Activated effector memory CD4-positive, alpha-beta T cell treated with Interleukin-2 at 50 U/mL for 16 hours (primary cell): ENCODE measurements around the gene DNAH12.

ENCODE experiments used
- DNase-seq: peaks from one replicate; pipeline ENCODE4 v3.0.0-alpha.2; 2020

DNAH12 gene, protein sequence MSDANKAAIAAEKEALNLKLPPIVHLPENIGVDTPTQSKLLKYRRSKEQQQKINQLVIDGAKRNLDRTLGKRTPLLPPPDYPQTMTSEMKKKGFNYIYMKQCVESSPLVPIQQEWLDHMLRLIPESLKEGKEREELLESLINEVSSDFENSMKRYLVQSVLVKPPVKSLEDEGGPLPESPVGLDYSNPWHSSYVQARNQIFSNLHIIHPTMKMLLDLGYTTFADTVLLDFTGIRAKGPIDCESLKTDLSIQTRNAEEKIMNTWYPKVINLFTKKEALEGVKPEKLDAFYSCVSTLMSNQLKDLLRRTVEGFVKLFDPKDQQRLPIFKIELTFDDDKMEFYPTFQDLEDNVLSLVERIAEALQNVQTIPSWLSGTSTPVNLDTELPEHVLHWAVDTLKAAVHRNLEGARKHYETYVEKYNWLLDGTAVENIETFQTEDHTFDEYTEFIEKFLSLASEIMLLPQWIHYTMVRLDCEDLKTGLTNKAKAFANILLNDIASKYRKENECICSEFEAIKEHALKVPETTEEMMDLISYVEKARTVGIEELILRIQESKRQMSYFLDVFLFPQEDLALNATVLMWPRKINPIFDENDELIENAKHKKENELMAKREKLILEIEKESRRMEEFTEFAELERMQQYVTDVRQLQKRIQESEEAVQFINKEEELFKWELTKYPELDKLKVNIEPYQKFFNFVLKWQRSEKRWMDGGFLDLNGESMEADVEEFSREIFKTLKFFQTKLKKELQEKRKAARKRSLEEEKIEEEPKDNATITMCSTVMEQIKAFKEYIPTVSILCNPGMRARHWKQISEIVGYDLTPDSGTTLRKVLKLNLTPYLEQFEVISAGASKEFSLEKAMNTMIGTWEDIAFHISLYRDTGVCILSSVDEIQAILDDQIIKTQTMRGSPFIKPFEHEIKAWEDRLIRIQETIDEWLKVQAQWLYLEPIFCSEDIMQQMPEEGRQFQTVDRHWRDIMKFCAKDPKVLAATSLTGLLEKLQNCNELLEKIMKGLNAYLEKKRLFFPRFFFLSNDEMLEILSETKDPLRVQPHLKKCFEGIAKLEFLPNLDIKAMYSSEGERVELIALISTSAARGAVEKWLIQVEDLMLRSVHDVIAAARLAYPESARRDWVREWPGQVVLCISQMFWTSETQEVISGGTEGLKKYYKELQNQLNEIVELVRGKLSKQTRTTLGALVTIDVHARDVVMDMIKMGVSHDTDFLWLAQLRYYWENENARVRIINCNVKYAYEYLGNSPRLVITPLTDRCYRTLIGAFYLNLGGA (N-terminal part only)

DNA sequence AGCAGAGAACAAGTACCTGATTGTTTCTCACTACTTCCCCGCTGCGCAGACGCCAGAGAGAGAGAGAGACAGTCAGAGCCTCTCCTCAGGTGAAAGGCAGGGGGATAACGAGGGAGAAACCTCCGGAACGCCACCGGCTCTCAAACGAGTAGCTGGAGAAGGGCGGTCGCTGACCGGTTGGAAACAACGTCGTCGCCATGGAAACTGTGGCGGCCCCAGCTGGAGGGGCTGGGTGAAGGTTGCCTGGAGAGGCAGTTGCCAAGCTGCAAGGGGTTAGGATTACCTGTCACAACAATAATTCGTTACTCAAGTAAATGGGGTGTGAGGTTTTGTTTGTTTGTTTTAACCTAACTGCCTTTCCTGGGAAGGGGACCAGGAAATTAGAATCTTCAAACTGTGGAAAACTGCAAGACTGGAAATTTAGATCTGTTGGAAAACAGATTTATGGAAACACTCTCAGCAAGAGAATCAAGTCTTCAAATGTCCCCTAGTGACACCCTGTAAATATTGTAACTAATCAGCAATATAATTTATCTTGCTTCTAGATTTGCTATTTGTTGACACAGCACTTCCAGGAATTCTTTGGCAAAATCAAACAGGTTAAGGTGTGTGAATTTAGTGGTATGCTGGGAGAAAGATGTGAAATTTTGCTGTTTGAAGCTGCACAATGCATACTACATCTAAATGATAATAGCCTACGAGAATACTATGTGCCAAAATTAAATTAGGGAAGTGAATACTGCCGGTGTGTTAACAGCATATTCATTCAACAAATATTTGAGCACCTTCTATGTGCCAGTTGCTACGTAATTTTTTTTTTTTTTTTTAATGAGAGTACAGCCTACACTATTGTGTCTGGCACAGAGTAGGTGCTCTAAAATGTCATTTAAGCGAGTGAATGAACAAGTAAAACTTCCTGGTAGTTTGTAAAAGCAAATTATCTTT is at the start of gene DNAH12:
Gene DNAH12 (minus strand): TSS at position 164 of the 945 bp plus-strand sequence. CDS start 1,474 bp downstream, outside the sequence.
- no peak for DNase-seq

DNA sequence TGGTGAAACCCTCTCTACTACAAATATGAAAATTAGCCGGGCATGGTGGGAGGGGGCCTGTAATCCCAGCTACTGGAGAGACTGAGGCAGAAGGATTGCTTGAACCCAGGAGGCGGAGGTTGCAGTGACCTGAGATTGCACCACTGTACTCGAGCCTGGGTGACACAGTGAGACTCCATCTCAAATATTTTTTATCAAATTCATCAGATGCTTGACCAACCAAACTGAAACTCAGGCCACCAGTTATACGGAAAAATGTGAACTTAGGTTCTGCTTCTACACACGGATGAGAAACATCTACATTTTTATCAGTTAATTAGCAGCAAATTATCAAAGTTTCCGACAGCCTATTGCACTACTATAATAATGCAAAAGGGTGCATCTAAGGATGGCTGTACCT is 48.2 kb upstream of the DNAH12 start:
- DNase-seq: no peak

DNA sequence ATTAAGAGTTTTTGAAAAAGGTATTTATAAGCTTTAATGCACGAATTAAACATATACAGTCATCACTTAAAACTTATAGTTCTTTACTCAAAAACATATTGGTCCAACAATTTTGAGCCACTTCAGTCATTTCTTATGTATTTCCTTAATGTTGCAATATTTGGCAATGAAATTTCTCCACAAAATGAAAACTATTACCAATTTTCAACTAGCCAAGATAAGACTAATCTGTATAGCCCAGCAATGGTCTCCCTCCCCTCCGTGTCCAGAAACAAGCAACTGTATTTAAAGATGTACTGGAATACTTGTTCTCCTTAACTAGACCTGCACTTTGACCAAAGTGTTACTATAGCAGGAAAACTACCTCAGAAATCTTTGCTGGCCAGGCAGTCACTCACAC is 43.8 kb upstream of the DNAH12 start:
- DNase-seq: no peak

DNA sequence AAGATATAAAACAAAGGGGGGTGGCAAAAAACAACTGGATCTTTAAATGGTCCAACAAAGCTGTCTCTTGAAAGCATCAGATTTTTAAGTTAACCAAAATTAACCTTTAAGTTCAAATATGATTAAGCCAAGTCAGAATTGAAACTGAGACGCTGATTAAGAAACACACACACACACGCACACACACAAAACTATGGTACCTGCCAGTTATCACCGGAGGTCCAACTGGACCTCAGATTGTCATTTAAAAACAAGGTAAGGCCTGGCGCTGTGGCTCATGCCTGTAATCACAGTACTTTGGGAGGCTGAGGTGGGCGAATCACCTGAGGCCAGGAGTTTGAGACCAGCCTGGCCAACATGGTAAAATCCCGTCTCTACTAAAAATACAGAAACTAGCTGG is 42.6 kb upstream of the DNAH12 start:
- no peak for DNase-seq

DNA sequence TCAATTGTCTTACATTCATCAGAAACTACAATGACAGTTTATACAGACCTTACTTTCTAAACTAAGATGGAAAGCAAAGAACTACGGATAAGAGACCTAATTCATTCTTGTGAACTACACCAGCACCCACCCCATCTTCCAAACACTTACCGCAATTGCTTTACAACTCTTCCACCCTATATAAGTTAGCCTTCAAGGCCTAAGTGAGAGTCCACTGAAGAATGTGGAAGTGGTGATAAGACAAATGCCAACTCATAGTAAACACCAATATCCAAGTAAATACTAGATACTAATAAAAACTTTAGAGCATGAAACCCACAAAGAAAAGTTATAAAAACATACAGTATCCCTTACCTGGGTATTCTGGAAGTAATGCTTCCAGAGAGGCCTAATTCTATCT is 39.4 kb upstream of the DNAH12 start:
- no peak for DNase-seq

DNA sequence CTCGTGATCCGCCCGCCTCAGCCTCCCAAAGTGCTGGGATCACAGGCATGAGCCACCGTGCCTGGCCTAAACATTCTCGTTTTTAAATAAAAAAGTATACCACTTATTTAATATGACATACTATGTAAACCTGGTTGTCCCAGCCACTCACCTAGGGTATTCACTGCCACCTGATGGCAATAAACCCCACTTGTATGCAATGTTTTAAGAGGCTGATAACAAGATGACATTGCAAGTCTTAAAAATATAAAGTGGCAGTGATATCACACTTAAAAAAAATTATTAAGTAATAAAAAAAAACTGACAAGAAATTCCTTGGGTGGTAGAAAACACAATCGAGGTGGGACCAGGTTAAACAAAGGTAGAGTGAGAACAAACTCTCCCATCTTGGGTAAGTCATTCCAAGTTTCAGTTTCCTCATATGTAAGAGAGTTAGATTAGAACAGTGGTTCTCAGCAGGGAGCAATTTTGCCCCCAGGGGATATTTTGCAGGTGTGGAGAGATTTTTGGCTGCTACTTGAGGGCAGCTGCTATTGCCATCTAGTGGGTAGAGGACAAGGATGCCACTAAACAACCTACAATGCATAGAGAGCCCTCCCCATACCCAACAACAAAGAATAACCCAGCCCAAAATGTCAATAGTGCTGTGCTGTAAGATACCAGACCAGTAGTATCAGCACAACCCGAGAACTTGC is 38.5 kb upstream of the DNAH12 start:
- DNase-seq: no peak

DNA sequence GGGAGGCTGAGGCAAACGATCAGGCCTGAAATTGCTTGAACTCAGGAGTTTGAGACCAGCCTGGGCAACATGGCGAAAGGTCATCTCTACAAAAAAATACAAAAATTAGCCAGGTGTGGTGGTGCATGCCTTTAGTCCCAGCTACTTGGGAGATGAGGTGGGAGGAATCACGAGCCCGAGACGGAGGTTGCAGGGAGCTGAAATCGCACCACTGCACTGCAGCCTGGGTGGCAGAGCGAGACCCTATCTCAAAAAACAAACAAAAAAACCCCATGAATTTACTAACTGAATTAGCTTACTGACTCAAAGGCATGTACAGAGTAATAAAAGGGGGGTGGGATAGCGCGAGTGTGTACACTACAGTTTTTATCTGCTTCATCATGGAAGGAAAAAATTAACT is 33.7 kb upstream of the DNAH12 start:
- DNase-seq: no peak

DNA sequence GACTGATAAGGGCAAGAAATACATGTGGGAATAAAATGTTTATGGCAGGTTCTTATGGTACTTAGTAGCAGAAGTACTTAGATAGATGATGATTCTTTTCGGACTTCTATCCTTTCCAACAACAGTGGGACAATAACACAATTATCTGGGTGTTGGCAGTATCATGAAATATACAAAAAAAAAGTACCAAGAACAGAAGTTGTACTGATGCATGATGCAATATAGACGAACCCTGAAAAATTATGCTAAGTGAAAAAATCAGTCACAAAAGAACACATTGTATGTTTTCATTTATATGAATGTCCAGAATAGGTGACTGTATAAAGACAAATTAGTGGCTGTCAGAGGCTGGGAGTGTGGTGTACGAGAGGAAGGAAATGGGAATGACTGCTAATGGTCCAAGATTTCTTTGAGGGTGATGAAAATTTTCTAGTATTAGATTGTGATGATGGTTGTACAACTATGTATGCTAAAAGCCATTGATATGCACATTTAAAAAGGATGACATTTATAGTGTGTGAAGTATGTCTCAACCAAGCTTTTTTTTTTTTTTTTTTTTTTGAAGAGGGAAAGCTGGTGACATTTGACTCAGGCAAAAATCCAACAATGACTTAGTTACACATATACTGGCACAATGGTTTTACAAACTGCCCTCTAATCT is 32.0 kb upstream of the DNAH12 start:
- DNase-seq: no peak

DNA sequence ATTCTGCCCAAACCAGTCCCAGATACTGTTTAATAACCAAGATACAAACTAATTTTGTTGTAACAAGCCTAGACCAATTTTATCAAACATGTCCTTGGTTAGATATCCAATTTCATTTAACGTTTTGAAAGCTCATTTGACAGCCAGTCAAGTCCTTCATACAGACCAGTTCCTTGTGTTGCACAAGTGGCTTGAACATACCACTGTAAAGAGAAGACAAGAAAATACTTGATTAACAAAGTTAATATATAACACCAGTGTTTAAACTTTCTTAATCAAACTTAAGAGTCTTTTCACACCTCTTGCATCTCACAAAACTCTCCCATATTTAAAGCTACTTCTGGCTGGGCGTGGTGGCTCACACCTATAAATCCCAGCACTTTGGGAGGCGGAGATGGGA is 28.0 kb upstream of the DNAH12 start:
- DNase-seq: no peak

DNA sequence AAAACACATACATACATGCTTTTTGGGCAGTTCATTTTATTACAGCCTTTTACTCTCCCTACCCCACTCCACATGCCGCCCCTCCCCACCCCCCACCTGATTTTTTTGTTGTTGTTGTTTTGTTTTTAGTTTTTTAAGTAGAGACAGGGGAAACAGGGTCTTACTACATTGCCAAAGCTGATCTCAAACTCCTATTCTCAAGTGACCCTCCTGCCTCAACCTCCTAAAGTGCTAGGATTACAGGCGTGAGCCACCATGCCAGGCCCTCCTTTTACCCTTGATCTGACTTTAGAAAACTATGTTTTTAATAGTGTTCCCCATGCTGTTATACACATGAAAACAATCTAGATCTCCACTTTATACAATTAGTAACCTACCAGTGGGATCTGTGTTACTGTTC is 26.7 kb upstream of the DNAH12 start:
- DNase-seq: no peak

DNA sequence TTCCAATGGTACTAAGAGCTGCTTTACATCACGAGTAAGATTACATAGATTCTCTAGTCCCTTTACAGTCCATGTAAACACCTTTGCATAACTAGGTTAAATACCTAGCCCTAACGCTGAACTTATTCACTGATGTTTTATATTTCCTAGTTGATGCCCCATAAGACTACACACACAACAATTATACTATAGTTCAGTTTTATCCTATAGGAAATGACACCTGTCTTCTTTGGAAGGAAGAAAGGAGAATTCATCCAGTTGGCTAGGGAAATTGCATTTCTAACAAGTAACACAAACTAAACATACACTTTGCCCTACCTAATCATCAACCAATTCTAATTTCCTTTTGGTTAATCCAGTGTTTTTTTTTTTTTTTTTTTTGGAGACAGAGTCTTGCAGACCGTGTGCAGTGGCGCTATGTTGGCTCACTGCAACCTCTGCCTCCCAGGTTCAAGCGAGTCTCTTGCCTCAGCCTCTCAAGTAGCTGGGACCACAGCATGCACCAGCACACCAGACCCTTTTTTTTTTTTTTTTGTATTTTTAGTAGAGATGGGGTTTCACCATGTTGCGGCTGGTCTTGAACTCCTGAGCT is 25.8 kb upstream of the DNAH12 start:
- no peak for DNase-seq

DNA sequence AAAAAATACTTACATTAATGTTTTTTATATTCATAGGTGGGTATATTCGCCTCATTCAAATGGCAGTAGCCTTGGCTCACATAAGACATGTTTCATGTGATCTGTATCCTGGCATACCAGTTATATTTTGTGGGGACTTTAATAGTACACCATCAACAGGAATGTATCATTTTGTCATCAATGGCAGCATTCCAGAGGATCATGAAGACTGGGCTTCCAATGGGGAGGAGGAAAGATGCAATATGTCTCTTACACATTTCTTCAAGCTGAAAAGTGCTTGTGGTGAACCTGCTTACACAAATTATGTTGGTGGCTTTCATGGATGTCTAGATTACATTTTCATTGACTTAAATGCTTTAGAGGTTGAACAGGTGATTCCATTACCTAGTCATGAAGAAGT is 15.4 kb upstream of the DNAH12 start:
- no peak for DNase-seq

DNA sequence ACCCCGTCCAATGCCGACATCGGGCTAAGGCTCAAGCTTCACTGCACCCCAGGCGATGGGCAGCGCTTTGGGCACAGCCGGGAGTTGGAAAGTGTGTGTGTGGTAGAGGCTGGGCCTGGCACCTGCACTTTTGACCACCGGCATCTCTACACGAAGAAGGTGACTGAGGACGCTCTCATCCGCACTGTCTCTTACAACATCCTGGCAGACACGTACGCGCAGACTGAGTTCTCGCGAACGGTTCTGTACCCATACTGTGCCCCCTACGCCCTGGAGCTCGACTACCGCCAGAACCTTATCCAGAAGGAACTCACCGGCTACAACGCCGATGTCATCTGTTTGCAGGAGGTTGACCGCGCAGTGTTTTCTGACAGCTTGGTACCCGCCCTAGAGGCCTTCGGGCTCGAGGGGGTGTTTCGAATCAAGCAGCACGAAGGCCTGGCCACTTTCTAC is 13.0 kb upstream of the DNAH12 start:
- DNase-seq: peak; percentile 24

DNA sequence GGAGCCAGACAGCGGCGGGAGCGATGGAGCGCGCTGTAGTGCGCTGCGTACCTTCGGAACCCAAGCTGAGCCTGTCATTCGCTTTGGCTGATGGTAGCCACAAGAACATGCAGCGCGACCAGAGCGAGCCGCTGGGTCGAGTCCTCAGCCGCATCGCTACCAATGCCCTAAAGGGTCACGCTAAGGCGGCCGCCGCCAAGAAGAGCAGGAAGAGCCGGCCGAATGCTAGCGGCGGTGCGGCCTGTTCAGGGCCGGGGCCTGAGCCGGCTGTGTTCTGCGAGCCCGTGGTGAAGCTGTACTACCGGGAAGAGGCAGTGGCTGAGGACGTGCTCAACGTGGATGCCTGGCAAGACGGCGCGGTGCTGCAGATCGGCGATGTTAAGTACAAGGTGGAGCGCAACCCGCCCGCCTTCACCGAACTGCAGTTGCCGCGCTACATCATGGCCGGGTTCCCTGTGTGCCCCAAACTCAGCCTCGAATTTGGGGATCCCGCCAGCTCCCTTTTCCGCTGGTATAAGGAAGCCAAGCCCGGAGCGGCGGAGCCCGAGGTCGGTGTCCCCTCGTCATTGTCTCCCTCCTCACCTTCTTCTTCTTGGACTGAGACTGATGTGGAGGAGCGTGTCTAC is 12.4 kb upstream of the DNAH12 start:
- peak; percentile 30 for DNase-seq

DNA sequence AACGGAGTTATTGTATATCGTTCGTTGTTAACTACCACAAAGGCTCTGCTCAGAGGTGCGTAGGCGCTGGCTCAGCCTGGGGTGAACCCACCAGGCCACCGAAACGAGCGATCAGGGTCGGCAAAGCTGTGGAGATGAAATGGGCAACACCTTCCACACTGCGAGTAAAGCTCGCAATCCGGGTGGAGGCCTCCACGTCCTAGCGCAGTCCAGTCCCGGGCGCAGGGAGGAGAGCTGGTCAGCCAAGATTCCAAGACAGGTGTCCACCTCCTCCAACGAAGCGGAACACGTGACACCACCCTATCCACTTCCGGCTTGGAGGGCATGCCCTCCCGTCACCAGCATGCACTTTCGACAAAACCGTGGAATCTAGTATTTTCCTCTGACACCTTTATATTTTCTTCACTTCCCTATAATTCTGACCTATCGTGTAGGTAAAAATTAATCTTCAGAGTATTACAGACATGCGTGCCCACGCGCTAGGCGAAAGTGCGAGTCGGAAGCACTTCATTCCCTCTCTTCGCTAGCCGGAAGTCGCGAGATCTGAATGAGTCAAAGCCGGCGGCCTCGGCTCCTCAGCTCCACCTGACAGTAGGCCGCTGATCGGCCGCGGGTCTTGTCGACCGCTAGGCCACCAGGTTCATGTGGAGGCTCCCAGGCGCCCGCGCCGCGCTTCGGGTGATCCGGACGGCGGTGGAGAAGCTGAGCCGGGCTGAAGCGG is 11.8 kb upstream of the DNAH12 start, which contains the start of gene PDE12:
Gene PDE12 (plus strand): TSS at position 537 of the 721 bp plus-strand sequence. CDS start 106 bp downstream, at position 643.
- DNase-seq: peak; percentile 76

DNA sequence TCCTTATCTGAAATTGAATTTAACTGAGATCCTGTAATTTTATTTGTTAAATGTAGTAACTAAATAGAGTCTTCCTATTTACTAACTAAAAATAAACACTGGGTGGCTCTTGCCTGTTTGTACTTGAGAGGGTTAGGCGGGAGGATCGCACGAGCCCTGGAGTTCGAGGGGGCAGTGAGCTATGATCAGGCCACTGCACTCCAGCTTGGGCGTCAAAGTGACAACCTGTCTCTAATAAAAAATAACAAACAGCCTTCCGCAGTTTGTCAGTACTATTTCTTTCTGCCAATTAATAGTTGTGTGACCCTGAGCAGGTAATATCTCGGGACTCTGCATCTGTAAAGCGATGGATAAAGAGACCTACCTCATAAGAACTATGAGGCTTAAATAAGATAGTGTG is 11.2 kb upstream of the DNAH12 start:
- DNase-seq: no peak

DNA sequence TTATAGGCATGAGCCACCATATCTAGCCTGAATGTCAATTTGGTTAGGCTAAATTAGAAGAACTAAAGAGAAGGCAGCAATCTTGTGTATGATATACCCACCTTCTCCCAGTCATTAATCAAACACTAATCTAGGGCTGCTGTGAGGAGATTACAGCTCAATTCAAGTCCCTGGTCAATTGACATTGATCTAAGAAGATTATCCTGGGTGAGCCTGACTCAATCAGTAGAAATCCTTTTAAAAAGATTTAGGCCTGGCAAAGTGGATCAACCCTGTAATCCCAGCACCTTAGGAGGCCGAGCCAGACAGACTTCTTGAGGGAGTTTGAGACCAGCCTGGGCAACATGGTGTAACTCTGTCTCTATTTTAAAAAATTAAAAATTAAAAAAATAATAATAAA is 2.5 kb upstream of the DNAH12 start:
- no peak for DNase-seq

DNA sequence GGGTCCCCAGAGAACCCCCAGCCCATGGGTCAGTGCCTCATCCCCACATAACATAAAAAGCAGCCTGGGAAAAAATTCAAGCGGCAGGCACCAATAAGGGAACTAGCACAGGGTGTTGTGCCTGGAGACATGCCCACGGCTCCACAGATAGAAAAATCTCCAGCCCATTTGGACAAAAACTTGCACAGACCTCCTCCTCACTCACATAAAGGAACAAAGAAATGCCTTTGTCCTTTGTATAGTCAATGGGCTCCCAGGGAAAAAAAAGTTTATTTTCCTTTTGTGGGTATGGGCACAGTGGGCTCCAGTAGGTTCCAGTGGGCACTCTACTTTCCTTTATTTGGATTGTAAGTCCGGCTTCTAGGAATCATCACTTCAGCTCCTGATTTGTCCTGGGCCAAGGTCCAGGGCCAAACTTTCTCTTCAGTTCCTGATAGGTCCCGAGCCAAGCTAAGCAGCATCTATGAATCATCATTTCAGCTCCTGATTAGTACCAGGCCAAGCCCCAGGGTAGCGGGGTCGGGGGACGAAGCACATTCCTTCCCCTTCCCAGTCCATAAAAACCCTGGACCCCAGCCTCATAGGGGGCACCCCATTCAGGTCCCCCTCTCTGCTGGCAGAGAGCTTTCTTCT is 1.6 kb upstream of the DNAH12 start:
- DNase-seq: no peak
